ENCODE data around the gene SUMO1. TPM values are rescaled to one million over a fixed set of nuclear protein-coding genes. Genes with fewer than 3 reads are reported as not detected.

Gene SUMO1
- 10 to 100 TPM; 88.2 to 96.1 TPM for total RNA-seq

GRCh38 chr2:202238234-202239197 is at the start of gene SUMO1:
SUMO1 (minus strand) TSS chr2:202238597; CDS start chr2:202238451, 146 bp downstream.

GRCh38 chr2:202265467-202266277 is 27.3 kb upstream of the SUMO1 start, which contains the start of gene NOP58:
NOP58 (plus strand) TSS chr2:202265763; CDS start chr2:202265942, 179 bp downstream.

Other genes starting within 250 kb of the SUMO1 start
- gene FZD7, start 204.7 kb downstream of the SUMO1 start, total RNA-seq: under 1 TPM; 0.63 to 0.93 TPM
- not detected for gene KIAA2012, start 165.3 kb downstream of the SUMO1 start, total RNA-seq
- 10 to 100 TPM; 86.8 to 88.7 TPM for gene NOP58, start 27.2 kb upstream of the SUMO1 start, total RNA-seq
- 1 to 10 TPM; 5.6 to 7.2 TPM for gene BMPR2, start 137.7 kb upstream of the SUMO1 start, total RNA-seq